ENCODE results near the gene CFD.
"Not testable (repeated sequence)": the region's sequence is repeated elsewhere in the genome, so short reads cannot be mapped to it uniquely, and the experiment has no call there.

CFD gene

DNA sequence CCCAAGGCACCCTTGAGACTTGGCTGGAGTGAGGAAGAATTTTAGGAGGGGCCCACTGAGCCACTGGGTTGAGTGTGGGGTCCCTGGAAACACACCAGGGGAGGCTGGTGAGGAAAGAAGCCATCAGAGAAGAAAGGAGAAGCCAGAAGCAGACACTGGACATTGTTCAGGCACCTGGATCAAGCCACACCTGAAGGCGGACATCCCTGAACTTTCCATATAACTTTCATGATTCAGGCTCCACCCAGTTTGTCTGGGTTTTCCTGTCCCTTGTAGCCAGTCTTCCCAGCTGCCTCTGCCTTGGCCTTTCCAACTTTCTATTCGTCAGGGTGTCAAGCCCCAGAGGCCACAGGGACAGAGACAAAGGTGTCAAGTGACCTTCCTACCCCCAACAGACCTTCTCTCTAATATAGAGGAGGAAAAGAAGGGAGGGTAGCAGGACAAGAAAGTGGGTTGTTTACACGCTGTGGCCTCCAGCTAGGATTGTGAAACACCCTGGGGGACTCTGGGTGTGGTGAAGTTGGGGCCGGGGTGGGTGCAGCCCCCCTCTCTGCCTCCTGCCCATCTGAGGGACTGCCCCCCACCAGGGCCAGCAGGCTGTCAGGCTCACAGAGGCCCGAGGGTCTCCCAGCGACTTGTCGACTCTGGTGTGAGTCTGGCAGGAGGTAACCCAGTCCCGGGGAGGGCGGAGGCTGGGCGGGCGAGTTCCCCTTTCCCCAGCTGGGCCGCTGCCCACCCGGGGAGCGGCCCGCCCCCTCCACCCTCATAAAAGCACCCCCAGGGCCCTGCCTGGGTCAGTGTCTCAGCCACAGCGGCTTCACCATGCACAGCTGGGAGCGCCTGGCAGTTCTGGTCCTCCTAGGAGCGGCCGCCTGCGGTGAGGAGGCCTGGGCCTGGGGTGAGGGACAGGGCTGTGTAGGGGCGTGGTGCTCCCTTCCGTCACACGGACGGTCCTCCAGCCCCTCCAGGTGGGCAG, at the start of gene CFD:
Gene CFD, plus strand, starts transcription at position 797 of the 976 bp plus-strand sequence. Its CDS starts 26 bp downstream, at position 823.
- DNase-seq (ENCODE audit: low read depth) = no peak

DNA sequence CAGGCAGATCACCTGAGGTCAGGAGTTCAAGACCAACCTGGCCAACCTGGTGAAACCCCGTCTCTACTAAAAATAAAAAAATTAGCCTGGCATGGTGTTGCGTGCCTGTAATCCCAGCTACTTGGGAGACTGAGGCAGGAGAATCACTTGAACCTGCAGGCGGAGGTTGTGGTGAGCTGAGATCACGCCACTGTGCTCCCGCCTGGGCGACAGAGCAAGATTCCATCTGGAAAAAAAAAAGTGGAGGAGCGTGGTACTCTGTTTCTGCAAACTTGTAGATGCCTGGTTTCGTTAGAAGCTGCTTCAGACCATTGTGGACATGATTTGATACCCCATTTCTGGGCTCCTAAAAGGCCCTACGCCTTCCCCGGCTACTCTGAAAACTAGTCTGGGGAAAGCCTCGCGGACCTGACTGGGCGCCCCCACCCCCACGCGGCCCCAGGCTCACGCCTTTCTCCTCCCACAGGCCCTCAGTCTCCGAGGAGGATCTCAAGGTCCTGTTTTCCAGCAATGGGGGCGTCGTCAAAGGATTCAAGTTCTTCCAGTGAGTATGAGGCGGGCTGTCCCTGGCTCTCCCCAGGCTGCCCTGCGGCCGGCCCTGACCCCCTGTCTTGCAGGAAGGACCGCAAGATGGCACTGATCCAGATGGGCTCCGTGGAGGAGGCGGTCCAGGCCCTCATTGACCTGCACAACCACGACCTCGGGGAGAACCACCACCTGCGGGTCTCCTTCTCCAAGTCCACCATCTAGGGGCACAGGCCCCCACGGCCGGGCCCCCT, 49.2 kb upstream of the CFD start:
- no peak for DNase-seq (ENCODE audit: low read depth)

DNA sequence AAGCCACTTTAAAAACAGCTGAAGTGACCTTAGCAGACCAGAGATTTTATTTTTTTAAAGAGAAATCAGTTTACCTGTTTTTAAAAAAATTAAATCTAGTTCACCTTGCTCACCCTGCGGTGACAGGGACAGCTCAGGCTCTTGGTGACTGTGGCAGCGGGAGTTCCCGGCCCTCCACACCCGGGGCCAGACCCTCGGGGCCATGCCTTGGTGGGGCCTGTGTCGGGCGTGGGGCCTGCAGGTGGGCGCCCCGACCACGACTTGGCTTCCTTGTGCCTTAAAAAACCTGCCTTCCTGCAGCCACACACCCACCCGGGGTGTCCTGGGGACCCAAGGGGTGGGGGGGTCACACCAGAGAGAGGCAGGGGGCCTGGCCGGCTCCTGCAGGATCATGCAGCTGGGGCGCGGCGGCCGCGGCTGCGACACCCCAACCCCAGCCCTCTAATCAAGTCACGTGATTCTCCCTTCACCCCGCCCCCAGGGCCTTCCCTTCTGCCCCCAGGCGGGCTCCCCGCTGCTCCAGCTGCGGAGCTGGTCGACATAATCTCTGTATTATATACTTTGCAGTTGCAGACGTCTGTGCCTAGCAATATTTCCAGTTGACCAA, 48.5 kb upstream of the CFD start:
- no peak for DNase-seq (ENCODE audit: low read depth)

DNA sequence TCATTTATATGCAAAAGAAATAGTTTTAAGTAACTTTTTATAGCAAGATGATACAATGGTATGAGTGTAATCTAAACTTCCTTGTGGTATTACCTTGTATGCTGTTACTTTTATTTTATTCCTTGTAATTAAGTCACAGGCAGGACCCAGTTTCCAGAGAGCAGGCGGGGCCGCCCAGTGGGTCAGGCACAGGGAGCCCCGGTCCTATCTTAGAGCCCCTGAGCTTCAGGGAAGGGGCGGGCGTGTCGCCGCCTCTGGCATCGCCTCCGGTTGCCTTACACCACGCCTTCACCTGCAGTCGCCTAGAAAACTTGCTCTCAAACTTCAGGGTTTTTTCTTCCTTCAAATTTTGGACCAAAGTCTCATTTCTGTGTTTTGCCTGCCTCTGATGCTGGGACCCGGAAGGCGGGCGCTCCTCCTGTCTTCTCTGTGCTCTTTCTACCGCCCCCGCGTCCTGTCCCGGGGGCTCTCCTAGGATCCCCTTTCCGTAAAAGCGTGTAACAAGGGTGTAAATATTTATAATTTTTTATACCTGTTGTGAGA, 47.9 kb upstream of the CFD start:
- no peak for DNase-seq (ENCODE audit: low read depth)

DNA sequence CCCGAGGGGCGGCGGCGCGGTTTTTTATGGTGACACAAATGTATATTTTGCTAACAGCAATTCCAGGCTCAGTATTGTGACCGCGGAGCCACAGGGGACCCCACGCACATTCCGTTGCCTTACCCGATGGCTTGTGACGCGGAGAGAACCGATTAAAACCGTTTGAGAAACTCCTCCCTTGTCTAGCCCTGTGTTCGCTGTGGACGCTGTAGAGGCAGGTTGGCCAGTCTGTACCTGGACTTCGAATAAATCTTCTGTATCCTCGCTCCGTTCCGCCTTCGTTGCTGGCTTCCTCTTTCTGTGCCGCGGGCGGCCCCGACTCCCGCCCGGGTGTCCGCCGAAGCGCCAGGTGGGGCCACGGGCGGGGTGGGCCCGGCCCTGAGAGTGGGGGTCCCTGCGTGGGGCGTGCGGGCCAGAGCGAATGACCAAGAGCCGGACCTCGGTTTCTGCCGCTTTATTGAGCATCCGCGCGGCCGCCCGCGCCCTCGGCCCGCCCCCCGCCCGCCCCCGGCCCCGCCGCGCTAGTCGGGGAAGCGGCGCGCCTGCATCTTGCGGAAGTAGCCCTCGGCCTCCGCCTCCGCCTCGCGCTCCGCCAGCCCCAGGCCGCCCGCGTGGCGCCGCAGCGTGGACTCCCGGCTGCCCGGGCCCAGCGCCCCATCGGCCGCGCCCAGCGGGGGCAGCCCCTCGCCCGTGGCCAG, 47.3 kb upstream of the CFD start:
- no peak for DNase-seq (ENCODE audit: low read depth)

DNA sequence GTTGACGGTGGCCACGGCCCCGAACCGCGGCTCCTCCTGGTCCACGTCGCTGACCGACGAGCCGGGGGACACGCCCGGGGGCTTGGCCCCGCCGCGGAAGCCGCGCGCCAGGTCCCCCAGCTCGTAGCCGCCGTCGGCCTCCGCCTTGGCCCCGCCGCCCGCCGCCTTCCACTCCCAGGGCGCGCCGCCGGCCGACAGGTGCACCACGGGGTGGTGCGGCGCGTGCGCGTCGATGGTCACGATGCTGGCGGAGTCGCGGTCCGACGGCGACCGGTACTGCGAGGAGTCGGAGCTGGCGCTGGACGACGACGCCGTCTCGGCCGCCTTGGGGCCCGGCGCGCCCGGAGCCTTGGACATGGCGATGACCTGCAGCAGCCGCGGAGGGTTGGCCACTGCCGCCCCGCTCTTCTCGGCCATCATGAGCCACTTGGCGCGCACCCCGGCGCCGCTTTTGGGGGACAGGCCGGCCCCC, 46.7 kb upstream of the CFD start:
- DNase-seq (ENCODE audit: low read depth) = no peak

DNA sequence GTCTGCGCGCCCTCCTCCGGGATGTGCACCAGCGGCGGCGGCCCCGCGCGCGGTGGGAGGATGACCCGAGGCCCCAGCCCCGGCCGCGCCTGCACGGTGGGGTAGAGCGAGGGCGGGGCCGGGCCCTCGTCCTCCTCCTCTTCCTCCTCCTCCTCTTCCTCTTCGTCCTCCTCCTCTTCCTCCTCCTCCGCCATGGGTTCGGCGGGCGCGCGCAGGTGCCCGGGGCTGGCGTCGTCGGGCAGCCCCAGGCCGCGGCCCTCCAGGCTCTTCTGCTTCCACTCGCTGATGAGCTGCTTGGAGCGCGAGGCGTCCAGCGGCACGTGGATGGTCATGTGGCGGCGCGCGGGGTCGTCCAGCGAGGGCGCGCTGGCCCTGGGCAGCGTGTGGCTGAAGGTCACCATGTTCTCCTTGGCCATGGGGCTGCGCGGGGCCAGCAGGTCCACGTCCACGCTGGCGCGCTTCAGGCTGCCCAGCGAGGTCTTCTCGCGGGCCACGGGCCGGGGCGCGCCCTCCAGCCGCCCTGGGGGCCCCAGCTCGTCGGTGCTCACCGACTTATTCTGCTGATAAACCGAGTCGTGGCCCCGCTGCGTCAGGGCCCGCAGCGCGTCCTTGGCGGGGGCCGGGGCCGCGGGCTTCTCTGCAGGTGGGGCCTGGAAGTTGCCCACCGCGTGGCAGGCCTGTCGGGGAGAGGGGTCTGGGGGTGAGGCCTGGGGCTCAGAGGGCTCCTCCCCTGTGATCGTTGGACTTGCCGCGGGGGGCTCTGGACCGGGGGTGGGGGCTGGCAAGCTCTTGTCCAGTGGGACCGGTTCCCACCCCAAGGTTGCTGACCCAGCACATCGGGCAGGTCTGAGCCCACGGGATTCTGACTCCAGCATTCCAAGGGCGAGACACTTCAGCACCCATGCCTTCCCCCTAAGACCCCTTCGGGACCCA, 46.0 kb upstream of the CFD start:
- no peak for DNase-seq (ENCODE audit: low read depth)

DNA sequence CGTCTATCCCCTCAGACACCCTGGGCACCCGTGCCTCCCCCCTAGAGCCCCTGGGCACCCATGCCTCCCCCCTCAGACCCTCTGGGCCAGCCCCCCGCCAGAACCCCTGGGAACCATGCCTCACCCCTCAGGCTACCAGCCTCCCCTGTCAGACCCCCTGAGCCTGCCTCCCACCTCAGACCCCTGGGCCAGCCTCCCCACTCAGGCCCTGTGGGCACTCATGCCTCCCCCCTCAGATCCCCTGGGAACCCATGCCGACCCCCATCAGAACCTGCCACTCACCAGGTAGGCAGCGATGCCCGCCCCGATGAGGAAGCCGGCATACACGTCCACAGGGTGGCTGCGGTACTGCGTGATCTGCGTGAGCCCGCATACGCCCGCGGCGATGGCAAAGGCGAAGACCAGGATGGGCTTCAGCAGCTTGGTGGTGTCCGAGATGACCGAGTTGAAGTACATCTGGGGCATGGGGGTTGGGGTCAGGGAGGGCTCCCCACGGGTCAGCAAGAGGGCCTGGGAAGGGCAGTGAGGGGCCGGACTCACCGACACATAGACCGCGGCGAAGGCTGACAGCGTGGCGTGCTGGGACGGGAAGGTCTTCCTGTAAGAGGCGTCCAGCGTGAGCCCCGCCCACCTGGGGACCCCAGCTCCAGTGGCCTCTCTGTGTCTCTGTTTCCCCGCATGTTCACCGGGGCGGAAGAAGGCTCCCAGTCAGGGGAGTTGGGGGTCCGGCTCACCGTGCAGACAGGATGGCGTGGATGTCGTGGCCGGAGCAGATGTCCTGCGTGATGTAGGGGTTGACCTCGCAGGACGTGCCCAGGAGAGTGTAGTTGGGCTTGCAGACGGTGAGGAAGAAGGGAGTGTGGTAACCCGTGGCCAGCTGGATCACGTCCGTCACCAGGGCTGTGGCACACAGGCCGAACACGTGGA, 45.0 kb upstream of the CFD start:
- DNase-seq (ENCODE audit: low read depth) = no peak

DNA sequence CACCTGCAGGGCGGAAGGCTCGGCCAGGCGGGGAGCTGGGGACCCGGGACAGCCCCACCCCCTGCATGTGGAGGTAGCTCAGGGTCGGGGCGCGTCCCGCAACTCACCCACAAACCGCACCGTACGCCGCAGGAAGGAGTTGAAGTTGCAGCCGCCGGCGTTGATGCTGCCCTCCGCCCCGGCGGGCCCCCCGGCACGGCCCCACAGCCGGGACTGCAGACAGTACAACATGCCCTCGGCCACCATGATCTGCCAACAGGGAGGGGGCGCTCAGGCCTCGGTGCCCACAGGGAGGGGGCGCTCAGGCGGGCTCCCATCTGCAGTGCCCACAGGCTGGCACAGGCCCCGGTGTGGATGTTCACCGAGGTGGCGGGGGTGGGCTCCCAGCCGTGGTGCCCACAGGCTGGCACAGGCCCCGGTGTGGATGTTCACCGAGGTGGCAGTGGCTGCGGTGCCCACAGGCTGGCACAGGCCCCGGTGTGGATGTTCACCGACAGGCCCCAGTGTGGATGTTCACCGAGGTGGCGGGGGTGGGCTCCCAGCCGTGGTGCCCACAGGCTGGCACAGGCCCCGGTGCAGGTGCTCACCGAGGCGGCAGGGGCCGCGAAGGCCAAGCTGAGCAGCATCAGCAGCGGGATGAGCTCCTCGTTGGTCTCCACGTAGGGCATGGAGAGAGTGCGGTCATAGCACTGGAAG, 44.2 kb upstream of the CFD start:
- DNase-seq (ENCODE audit: low read depth) = no peak

DNA sequence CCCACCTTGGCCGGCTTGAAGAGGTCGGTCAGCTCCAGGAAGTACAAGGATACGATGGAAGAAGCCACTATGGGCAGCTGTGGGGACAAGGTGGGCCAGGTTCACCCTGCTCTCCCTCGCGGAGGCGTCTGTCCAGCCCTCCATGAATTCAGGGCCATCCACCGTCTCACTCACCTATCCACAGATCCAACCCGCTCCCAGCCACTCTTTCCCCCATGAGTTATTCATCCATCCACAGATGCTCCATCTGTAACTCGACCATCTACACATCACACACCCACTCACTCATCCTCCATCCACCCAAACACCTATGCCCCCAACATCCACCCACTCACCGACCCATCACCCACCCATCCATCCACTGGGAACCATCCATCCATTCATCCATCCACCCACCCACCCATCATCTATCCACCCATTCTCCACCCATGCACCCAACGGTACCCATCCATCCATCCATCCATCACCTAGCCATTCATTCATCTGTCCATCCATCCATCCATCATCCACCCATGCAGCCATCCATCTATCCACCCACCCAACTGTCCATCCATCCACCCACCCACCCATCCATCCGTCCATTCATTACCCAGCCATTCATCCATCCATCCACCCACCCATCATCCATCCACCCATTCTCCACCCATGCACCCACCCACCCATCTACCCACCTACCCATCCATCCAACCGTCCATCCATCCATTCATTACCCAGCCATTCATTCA, 43.5 kb upstream of the CFD start:
- no peak for DNase-seq (ENCODE audit: low read depth)

DNA sequence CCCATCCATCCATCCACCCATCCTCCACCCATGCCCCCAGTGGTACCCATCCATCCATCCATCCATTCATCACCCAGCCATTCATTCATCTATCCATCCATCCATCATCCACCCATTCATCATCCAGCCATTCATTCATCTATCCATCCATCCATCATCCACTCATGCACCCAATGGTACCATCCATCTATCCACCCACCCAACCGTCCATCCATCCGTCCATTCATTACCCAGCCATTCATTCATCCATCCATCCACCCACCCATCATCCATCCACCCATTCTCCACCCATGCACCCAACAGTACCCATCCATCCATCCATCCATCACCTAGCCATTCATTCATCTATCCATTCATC, 43.0 kb upstream of the CFD start:
- no peak for DNase-seq (ENCODE audit: low read depth)

DNA sequence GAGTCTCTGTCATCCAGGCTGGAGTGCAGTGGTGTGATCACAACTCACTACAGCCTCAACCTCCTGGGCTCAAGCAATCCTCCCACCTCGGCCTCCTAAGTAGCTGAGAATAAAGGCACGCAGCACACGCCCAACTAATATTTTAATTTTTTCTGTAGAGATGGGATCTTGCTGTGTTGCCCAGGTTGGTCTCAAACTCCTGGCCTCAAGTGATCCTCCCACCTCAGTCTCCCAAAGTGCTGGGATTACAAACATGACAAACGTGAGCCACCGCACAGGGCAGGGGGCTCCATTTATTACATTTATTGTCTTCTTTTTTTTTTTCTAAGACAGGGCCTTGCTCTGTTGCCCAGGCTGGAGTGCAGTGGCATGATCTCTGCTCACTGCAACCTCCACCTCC, 39.3 kb upstream of the CFD start:
- not testable (repeated sequence) for DNase-seq (ENCODE audit: low read depth)

DNA sequence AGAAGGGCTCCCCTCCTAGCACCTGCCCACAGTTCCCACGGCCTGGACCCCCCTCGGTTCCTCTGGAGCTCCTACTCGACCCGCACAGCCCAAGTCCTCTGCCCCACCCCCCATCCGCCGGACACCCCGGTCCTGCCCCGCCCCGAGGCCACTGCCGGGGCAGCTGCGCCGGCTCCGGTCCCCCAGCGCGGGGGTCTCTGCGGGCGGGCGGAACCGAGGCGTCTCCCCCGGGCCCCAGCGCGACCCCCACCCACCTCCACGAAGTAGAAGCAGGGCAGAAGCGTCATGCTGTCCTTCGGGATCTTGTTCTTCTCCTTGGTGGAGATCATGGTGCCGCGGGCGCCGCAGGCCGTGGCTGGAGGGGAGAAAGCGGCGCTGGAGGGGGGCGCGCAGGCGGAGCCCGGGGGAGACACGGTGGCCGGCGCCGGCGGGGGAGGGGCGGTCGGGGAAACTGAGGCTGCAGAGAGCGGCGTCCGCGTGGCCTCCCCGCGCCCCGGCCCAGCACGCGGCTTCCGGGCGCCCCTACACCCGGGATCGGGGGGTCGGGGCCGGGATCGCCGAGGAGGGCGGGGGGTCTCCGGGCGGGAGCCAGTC, 38.1 kb upstream of the CFD start:
- no peak for DNase-seq (ENCODE audit: low read depth)

DNA sequence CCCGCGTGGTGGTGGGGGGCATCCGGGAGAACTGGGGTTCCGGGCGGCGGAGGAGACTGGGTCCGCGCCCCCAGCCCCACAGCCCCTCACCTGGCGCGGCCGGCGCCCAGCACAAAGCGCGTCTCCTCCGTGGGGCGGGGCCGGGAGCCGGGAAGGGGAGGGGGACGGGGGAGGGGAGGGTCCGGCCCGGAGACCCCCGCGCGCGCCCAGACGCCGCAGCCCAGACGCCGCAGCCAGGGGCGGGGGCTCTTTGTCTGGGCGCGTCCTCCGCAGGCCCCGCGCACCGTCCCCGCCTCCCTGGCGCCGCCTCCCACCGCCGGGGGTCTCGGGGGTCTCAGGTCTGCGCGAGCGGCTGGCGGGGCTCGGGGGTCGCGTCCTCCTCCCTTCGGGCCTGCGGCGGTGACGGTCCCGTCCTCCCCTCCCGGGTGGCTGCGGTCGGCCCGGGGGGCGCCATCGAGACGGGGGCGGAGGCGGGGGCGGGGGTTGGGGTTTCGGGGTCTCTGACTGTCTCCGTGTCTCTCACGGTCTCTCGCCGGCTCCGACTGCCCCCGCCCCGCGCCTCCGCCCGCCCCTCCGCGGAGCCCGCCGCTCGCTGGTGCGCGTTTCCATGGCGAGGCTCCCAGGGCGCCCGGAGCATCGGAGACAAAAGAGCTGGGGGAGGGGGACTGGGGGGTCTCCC, 37.5 kb upstream of the CFD start, which contains the start of gene PLPPR3:
Gene PLPPR3, minus strand, starts transcription at position 131 of the 679 bp plus-strand sequence. CDS start 396 bp downstream, outside the sequence.
- no peak for DNase-seq (ENCODE audit: low read depth)

DNA sequence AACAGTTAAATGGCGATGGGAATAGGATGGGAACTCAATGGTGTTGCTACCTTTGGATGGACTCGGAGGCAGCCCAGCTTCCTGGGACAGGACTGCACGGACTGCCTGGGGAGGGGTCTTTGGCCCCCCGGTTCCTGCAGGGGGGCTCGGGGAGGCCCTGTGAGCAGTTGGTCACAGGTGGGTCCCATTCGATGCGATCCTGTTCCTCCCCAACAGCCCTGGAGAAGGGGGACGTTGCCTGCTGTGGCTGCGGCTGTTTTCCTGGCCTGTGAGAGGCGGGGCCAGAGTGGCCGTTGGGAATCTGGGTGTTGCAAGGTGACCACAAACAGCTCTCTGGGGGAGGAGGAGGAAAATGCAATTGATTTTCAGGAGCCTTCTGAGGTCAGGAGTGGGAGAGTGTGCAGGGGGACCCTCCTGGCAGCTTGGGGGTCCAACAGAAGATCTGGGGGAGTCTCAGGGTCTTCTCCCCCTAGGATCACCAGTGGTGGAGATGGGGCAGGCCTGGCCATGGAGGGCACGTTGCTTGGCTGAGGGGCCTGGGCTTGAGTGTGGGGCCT, 35.8 kb upstream of the CFD start:
- DNase-seq (ENCODE audit: low read depth) = peak; percentile 49

DNA sequence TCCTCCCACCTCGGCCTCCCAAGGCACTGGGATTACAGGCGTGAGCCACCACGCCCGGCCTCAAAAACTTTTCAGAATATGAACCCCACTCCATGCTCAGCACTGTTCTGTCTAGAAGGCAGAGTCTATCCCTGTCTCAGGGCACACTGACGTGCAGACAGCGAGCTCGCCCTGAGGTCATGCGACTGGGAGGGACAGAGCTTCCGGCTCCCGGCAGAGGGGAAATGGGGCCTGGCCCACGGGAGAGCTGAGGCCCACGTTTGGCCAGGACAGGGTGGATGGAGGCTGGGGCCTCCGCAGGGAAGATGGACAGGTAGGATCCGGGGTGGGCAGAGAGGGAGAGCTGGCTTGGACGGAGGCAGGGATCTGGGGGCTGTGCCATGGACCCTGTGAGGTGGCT, 34.6 kb upstream of the CFD start:
- no peak for DNase-seq (ENCODE audit: low read depth)
